Activated CD8-positive, alpha-beta memory T cell treated with anti-CD3 and anti-CD28 coated beads for 1 hour (primary cell): ENCODE results near the gene NEDD4.
"Not testable (repeated sequence)": the region's sequence is repeated elsewhere in the genome, so short reads cannot be mapped to it uniquely, and the experiment has no call there.

Experiments used
- DNase-seq, 2 donors: peaks; one replicate each; pipeline ENCODE4 v3.0.0-alpha.2; 2020; ENCODE audit warnings: low read depth in 1 of 2; ENCODE audit errors: extremely low read depth in 1 of 2

Gene NEDD4

DNA sequence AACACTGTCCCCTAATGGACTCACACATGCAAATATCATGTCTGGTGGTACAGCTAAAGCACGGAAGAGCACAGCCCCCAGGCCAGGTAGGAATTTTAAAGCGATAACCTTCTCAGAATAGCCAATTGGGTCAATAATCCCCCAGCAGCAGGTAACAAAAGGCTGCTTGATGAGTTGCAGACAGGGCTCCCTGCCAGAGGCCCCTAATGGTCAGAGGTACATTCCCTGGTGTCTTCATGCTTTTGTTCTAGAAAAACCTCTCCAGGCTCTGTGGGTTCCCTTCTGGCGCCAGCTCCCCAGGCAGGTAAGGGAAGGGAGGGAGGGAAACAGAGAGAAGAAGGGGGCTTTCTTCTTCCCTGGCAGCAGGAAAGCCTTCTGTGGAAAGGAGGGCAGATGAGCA is 207.1 kb downstream of the NEDD4 start:
- DNase-seq = no peak

DNA sequence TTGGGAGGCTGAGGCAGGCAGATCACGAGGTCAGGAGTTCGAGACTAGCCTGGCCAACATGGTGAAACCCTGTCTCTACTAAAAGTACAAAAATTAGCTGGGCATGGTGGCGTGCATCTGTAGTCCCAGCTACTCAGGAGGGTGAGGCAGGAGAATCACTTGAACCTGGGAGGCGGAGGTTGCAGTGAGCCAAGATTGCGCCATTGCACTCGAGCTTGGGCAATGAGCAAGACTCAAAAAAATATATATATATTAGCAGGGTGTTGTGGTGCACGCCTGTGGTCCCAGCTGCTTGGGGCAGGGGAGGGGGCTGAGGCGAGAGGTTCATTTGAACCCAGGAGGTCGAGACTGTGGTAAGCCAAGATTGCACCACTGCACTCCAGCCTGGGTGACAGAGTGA is 207.8 kb downstream of the NEDD4 start:
- not testable (repeated sequence) for DNase-seq

DNA sequence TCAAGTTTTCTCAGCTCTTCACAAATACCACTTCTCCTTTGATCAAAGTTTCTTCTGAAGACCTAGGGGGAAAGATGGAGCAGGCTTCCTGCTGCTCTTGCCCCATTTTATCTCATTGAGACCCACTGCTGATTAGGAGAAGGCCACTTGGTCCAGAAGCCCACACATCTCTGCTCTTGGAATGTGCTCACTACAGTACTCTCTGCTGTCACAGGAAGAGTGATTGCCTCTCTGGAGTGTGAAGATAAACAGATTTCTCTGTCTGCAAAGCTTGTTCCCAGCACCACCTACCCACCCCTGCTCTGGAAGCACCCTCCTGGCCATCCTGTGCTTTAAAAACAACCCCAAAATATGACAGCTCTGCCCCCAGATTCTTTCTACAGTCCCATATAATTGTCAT is 209.1 kb downstream of the NEDD4 start:
- no peak for DNase-seq

DNA sequence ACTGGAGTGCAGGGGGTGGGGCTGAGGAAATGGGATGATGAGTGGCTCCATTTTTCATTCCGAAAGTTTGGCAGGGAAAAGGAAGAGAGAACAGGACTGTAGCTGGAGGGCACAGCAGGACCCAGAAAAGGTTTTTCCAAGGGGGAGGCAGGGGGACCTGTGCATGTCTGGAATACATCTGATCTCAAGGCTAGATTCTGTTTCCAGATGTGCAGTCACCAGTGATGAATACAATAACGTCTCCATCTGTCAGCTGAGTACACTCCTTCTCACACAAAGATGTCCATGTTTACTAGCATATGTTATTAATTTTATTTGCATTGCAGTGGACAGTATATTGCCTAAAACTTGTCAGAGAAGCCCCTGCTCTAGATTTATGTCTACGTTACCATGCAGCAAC is 210.5 kb downstream of the NEDD4 start:
- DNase-seq = no peak

DNA sequence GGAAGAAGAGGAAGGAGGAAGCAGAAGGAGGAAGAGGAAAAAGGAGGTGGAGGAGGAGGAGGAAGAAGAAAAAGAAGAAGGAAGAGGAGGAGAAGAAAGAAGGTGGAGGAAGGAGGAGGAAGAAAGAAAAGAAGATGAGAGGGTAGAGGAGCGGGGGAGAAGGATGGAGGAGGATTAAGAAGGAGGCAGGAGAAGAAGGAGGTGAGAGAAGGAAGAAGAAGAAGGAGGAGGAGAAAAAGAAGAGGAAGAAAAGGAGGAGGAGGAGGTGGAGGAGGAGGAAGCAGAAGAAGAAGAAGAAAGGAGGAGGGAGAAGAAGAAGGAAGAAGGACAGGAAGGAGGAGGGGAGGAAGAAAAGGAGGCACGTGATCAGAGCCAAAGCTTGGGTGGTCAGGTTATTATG is 213.1 kb downstream of the NEDD4 start:
- DNase-seq = no peak

DNA sequence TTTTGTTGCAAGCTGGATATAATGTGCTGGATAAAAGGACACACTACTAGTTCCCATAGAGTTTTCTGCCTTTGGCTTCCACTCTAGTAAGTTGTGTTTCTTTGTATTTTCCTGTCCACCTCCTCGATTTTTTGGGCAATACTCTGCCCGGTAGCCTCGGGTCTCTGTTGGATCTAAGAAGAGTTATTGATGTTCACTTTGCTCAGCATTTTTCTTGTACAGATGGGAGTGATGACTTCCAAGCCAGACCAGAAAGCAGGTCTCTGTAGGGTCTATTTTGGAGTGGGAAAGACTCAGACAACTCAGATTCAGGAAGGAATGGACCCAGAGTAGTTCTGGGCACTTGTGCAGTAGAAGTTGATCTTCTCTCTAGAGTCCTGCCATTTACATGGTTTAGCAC is 214.5 kb downstream of the NEDD4 start:
- no peak for DNase-seq
